ENCODE measurements around the gene EVX1.

Gene EVX1

GRCh38 chr7:27217951-27218350 is 24.7 kb upstream of the EVX1 start:
- no peaks in the 10 kb centered on the region for H3K9me2 ChIP-seq (ENCODE audit: low read depth, low read length)
- no peak overlapping the region for H3K4me2 ChIP-seq (ENCODE audit: low read length)
- H2AFZ ChIP-seq (ENCODE audit: low read length), result no peak overlapping the region
- no peak overlapping the region for H3K9ac ChIP-seq (ENCODE audit: low read length)
- no peaks in the 10 kb centered on the region for H3K79me2 ChIP-seq (ENCODE audit: insufficient read depth, low read length)
- no peaks in the 10 kb centered on the region for H4K20me1 ChIP-seq (ENCODE audit: insufficient read depth, low read length)
- no peak overlapping the region for H3K27ac ChIP-seq (ENCODE audit: low read depth, low read length, poor library complexity, severe bottlenecking)
- no peaks in the 10 kb centered on the region for H3K36me3 ChIP-seq (ENCODE audit: insufficient read depth, low read length)
- H3F3A ChIP-seq (ENCODE audit: insufficient read depth, low read length), result no peaks in the 10 kb centered on the region
- peaks cover 4% of the 10 kb centered on the region for H3K4me1 ChIP-seq (ENCODE audit: insufficient read depth, low read length, severe bottlenecking)
- TF ChIP-seq EZH2 (IDR thresholded peaks at IDR 0.05; ENCODE audit: borderline replicate concordance, low read length), result no peak
- TF ChIP-seq CTCF (IDR thresholded peaks at IDR 0.05; ENCODE audit: low read length), result no peak
- no peak overlapping the region for H3K4me3 ChIP-seq (ENCODE audit: low read depth, low read length, poor library complexity, severe bottlenecking)
- no peaks in the 10 kb centered on the region for H3K9me3 ChIP-seq (ENCODE audit: low read length)
- peaks cover 8% of the 10 kb centered on the region; the same call in 1 of the 2 replicates for H3K27me3 ChIP-seq (ENCODE audit: insufficient read depth, low read length)

GRCh38 chr7:27219821-27220220 is 22.8 kb upstream of the EVX1 start:
- Histone ChIP-seq H3K27me3 (ENCODE audit: insufficient read depth, low read length) (no peaks in the 10 kb centered on the region; the same call in 1 of the 2 replicates), H4K20me1 (ENCODE audit: insufficient read depth, low read length) (no peaks in the 10 kb centered on the region), H3K4me3 (ENCODE audit: low read depth, low read length, poor library complexity, severe bottlenecking) (no peak overlapping the region), H3K9me3 (ENCODE audit: low read length) (no peaks in the 10 kb centered on the region), H3K79me2 (ENCODE audit: insufficient read depth, low read length) (no peaks in the 10 kb centered on the region), H3F3A (ENCODE audit: insufficient read depth, low read length) (no peaks in the 10 kb centered on the region), H3K9ac (ENCODE audit: low read length) (no peak overlapping the region), H3K27ac (ENCODE audit: low read depth, low read length, poor library complexity, severe bottlenecking) (no peak overlapping the region), H3K9me2 (ENCODE audit: low read depth, low read length) (no peaks in the 10 kb centered on the region), H2AFZ (ENCODE audit: low read length) (no peak overlapping the region), H3K36me3 (ENCODE audit: insufficient read depth, low read length) (no peaks in the 10 kb centered on the region), H3K4me2 (ENCODE audit: low read length) (no peak overlapping the region; the same call in 1 of the 2 replicates), H3K4me1 (ENCODE audit: insufficient read depth, low read length, severe bottlenecking) (peaks cover 4% of the 10 kb centered on the region)
- TF ChIP-seq EZH2 (IDR thresholded peaks at IDR 0.05; ENCODE audit: borderline replicate concordance, low read length), result no peak
- TF ChIP-seq CTCF (IDR thresholded peaks at IDR 0.05; ENCODE audit: low read length), result no peak

GRCh38 chr7:27220440-27220955 is 22.1 kb upstream of the EVX1 start:
- Histone ChIP-seq H3K27me3 (ENCODE audit: insufficient read depth, low read length) (no peaks in the 10 kb centered on the region; the same call in 1 of the 2 replicates), H3K36me3 (ENCODE audit: insufficient read depth, low read length) (no peaks in the 10 kb centered on the region), H3K9me3 (ENCODE audit: low read length) (no peaks in the 10 kb centered on the region), H2AFZ (ENCODE audit: low read length) (no peak overlapping the region), H3K27ac (ENCODE audit: low read depth, low read length, poor library complexity, severe bottlenecking) (no peak overlapping the region), H3K9ac (ENCODE audit: low read length) (no peak overlapping the region), H3F3A (ENCODE audit: insufficient read depth, low read length) (no peaks in the 10 kb centered on the region), H3K79me2 (ENCODE audit: insufficient read depth, low read length) (no peaks in the 10 kb centered on the region), H4K20me1 (ENCODE audit: insufficient read depth, low read length) (no peaks in the 10 kb centered on the region), H3K4me2 (ENCODE audit: low read length) (peak overlapping the region; percentile 5; the same call in 1 of the 2 replicates), H3K4me1 (ENCODE audit: insufficient read depth, low read length, severe bottlenecking) (peaks cover 4% of the 10 kb centered on the region), H3K4me3 (ENCODE audit: low read depth, low read length, poor library complexity, severe bottlenecking) (peak overlapping the region; percentile 11), H3K9me2 (ENCODE audit: low read depth, low read length) (no peaks in the 10 kb centered on the region)
- TF ChIP-seq CTCF (IDR thresholded peaks at IDR 0.05; ENCODE audit: low read length), result no peak
- TF ChIP-seq EZH2 (IDR thresholded peaks at IDR 0.05; ENCODE audit: borderline replicate concordance, low read length), result no peak
